ENCODE results near the gene LRRC75B.
"Not testable (repeated sequence)": the region's sequence is repeated elsewhere in the genome, so short reads cannot be mapped to it uniquely, and the experiment has no call there.

The LRRC75B gene

GRCh38 chr22:24554313-24555164 lies 38.3 kb downstream of the LRRC75B start, which contains the start of gene GUCD1:
Gene GUCD1 (minus strand): TSS chr22:24555138. CDS start chr22:24554991, 147 bp downstream.
- no peak for DNase-seq (ENCODE audit: low read depth in 2 of 2)

GRCh38 chr22:24553597-24554312 lies 39.1 kb downstream of the LRRC75B start:
- DNase-seq (ENCODE audit: low read depth in 2 of 2), result no peak

GRCh38 chr22:24552503-24553286 lies 40.2 kb downstream of the LRRC75B start:
- DNase-seq (ENCODE audit: low read depth in 2 of 2), result not testable (repeated sequence)

- DNase-seq (ENCODE audit: low read depth in 2 of 2), result no peak
Observed at GRCh38 chr22:24550902-24551435, 41.9 kb downstream of the LRRC75B start.

GRCh38 chr22:24550028-24550901 lies 42.6 kb downstream of the LRRC75B start:
- no peak for DNase-seq (ENCODE audit: low read depth in 2 of 2)

GRCh38 chr22:24548812-24549211 lies 44.1 kb downstream of the LRRC75B start:
- no peak for DNase-seq (ENCODE audit: low read depth in 2 of 2)

GRCh38 chr22:24543679-24544243 lies 49.1 kb downstream of the LRRC75B start:
- no peak for DNase-seq (ENCODE audit: low read depth in 2 of 2)

- no peak for DNase-seq (ENCODE audit: low read depth in 2 of 2)
Observed at GRCh38 chr22:24543185-24543601, 49.7 kb downstream of the LRRC75B start.

- no peak for DNase-seq (ENCODE audit: low read depth in 2 of 2)
Observed at GRCh38 chr22:24542641-24543040, 50.2 kb downstream of the LRRC75B start.

GRCh38 chr22:24541681-24542515 lies 51.0 kb downstream of the LRRC75B start:
- DNase-seq (ENCODE audit: low read depth in 2 of 2), result no peak

- DNase-seq (ENCODE audit: low read depth in 2 of 2), result no peak
Observed at GRCh38 chr22:24540470-24540869, 52.4 kb downstream of the LRRC75B start.

- no peak for DNase-seq (ENCODE audit: low read depth in 2 of 2)
Observed at GRCh38 chr22:24536089-24536488, 56.8 kb downstream of the LRRC75B start.

Data from fibroblast of skin of left biceps (primary cell).